ENCODE measurements around the gene MYT1. TPM values are rescaled to one million over a fixed set of nuclear protein-coding genes. Genes with fewer than 3 reads are reported as not detected.
A peak's percentile ranks its signal among the peaks of the same experiment; 100 is the strongest.
"Not testable (repeated sequence)": the region's sequence is repeated elsewhere in the genome, so short reads cannot be mapped to it uniquely, and the experiment has no call there.

The MYT1 gene
- total RNA-seq, 1 experiment from 2014 or later: not detected

DNA sequence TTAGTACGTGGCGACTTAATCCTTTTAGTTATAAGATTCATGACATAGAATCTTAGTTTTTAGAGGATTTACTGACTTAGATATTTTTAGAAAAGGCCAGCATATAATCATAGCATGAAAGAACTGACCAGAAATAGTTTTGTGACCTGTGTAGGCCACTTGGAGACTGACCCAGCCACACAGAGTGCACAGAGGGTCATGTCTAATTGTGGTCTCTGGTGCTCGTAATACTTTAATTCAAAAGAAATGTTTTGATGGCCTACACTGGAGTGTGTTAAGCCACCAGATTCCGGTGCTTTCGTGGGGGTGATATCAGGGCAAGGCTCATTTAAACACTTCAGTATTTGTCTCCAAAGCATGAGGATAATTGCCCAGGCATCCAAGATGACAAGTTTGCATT lies 102.7 kb downstream of the MYT1 start:
- no peak for DNase-seq (ENCODE audit: low read depth)

GRCh38 chr20:64268174-64268573 lies 103.9 kb downstream of the MYT1 start:
- DNase-seq (ENCODE audit: low read depth): no peak

- no peak for DNase-seq (ENCODE audit: low read depth)
Measured at GRCh38 chr20:64269604-64270411, 105.6 kb downstream of the MYT1 start.

DNA sequence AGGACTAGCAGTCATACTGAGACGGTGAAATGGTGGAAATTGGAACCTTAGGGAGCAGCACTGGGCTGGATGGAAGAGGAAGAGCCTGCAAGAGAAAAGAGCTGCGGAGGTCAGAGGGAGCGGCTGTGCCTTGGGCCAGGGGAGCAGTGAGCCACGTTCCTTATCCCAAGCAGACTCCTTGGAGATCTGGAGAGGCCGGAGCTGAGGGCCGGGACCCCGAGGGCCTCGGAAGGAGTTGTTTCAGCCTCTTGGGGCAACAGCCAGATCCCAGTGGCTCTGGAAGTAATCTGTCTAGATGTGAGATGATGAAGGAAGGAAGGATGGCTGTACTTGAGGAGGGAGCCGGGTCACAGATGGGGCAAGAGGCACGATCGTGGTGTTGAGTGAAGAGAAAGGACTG lies 107.4 kb downstream of the MYT1 start:
- no peak for DNase-seq (ENCODE audit: low read depth)

DNA sequence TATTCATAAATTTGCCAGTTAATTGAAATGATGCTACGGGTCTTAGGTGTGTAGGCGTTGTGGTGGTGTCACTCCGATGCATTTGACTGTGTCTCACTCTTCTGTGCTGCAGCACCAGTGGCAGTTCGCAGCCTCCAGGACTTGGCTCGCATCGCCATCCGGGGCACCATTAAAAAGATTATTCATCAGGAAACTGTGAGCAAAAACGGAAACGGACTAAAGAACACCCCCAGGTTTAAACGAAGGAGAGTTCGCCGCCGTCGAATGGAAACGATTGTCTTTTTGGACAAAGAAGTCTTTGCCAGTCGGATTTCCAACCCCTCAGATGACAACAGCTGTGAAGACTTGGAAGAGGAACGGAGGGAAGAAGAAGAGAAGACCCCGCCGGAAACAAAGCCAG lies 108.9 kb downstream of the MYT1 start:
- DNase-seq (ENCODE audit: low read depth): no peak

GRCh38 chr20:64276817-64277216 lies 112.6 kb downstream of the MYT1 start:
- DNase-seq (ENCODE audit: low read depth): no peak

DNA sequence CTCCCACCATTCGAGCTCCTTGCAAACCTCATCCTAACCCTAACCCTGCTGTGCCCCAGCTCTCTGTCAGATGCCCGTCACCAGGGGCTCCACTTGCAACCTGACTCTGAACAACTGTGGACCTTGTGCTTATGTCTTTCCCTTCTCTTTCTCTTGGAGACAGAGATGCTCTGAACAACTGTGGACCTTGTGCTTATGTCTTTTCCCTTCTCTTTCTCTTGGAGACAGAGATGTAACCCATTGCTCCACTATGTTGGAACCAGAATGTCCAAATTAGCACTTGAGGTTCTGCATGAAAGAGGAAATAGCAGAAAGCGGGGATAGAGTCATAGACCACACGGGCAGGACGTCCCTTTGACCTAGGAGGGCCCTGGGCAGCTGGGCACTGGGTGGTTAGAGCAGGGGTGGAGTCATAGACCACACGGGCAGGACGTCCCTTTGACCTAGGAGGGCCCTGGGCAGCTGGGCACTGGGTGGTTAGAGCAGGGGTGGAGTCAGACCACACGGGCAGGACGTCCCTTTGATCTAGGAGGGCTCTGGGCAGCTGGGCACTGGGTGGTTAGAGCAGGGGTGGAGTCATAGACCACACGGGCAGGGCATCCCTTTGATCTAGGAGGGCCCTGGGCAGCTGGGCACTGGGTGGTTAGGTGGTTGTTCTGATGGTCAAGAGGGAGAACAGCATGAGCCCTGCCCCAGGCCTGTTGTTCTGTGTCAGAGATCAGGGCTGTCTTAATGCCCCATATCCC lies 113.5 kb downstream of the MYT1 start:
- no peak for DNase-seq (ENCODE audit: low read depth)

DNA sequence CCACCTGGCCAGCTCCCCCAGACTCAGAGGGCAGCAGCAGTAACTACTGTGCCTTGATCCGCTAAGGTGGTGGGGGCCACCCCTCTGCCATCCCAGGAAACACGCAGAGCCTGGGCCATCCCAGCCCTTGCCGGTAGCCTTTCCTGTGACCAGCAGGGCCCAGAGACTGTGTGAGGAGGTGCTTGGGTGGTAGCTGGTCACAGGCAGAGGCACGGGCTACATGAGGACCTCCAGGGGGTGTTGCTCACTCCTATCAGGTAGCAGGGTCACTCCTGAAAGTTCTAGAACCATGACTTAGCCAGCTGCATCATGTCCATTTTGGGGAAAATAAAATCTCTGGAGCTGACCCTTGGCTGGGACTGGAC lies 114.0 kb downstream of the MYT1 start:
- no peak for DNase-seq (ENCODE audit: low read depth)

- no peak for DNase-seq (ENCODE audit: low read depth)
Measured at GRCh38 chr20:64279826-64280459, 115.7 kb downstream of the MYT1 start.

GRCh38 chr20:64280460-64280843 lies 116.2 kb downstream of the MYT1 start:
- no peak for DNase-seq (ENCODE audit: low read depth)

DNA sequence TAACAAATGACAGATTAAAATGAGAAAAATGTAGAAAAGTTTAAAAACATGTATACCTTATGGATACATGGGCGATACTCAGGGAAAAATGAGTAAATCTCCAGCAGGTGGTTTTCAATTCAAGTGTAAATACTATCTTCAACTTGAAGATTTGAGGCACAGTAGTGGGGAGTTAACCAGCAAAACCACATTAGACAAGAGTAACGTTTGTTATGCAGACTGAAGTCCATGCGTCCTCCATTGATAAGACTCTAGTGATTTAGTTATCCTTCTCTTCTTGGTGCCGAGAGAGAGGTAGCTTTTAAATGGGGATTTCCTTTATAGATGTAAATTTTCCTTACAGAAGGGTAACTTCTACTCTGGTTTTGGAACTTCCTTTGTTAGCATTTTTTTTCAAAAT lies 119.4 kb downstream of the MYT1 start:
- no peak for DNase-seq (ENCODE audit: low read depth)

DNA sequence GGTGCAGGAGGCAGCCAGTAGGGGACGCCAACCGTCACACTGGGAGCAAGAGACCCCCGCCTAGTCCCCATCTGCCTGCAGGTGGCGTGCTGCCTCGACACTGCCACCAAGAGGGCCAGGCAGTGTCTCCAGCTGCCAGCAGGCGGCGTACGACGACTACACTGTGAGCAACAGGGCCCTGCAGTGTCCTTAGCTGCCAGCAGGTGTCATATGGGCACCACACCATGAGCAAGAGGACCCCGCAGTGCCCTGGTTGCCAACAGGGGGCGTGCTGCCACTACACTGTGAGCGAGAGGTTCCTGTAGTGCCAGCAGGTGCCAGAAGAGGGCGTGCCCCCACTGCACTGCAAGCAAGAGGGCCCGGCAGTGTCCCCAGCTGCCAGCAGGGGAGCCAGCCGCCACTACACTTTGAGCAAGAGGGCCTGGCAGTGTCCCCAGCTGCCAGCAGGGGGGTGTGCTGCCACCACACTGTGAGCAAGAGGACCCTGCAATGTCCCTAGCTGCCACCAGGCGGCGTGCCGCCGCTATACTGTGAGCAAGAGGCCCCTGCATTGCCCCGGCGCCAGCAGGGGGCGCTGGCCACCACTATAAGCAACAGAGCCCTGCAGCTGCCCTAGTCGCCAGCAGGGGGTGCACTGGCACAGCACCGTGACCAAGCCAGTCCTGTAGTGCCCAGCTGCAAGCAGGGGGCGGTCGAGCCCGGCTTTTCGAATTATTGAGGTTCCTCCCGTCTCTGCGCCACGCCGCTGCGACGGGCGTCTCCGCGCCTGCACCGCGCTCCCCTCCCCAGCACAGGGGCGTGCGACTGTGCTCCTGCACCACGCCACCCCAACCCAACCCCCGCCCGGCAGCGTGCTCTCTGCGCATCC lies 121.6 kb downstream of the MYT1 start:
- DNase-seq (ENCODE audit: low read depth): peak; percentile 38

GRCh38 chr20:64286447-64287263 lies 122.4 kb downstream of the MYT1 start:
- DNase-seq (ENCODE audit: low read depth): not testable (repeated sequence)

- DNase-seq (ENCODE audit: low read depth): not testable (repeated sequence)
Measured at GRCh38 chr20:64287264-64287590, 123.0 kb downstream of the MYT1 start.

Other genes with a start within 250 kb of the MYT1 start
- gene UCKL1, start 208.0 kb upstream of the MYT1 start, total RNA-seq (2014; rRNA removed; shearing (Covaris generic)): 23.9 and 32.2 TPM in 2 replicates
- gene ZNF512B, start 194.5 kb upstream of the MYT1 start, total RNA-seq (2014; rRNA removed; shearing (Covaris generic)): 7.7 and 17.7 TPM in 2 replicates
- 0.42 and 1.2 TPM in 2 replicates for gene SAMD10, start 184.8 kb upstream of the MYT1 start, total RNA-seq (2014; rRNA removed; shearing (Covaris generic))
- gene PRPF6, start 183.3 kb upstream of the MYT1 start, total RNA-seq (2014; rRNA removed; shearing (Covaris generic)): 77.2 and 106 TPM in 2 replicates
- gene C20orf204, start 128.3 kb upstream of the MYT1 start, total RNA-seq (2014; rRNA removed; shearing (Covaris generic)): 0.02 TPM in 2 replicates
- not detected in 2 replicates for gene SOX18, start 114.8 kb upstream of the MYT1 start, total RNA-seq (2014; rRNA removed; shearing (Covaris generic))
- 21.1 and 28.7 TPM in 2 replicates for gene TCEA2, start 101.3 kb upstream of the MYT1 start, total RNA-seq (2014; rRNA removed; shearing (Covaris generic))
- gene RGS19, start 84.9 kb upstream of the MYT1 start, total RNA-seq (2014; rRNA removed; shearing (Covaris generic)): 23.7 and 33.6 TPM in 2 replicates
- gene OPRL1, start 84.4 kb upstream of the MYT1 start, total RNA-seq (2014; rRNA removed; shearing (Covaris generic)): 0.59 TPM in 1 of 2 replicates, not detected in the other
- gene LKAAEAR1, start 80.1 kb upstream of the MYT1 start, total RNA-seq (2014; rRNA removed; shearing (Covaris generic)): not detected in 2 replicates
- not detected in 2 replicates for gene NPBWR2, start 56.9 kb upstream of the MYT1 start, total RNA-seq (2014; rRNA removed; shearing (Covaris generic))
- 24.2 and 28.6 TPM in 2 replicates for gene PCMTD2, start 91.3 kb downstream of the MYT1 start, total RNA-seq (2014; rRNA removed; shearing (Covaris generic))